ENCODE data around the gene PACSIN1. TPM values are rescaled to one million over a fixed set of nuclear protein-coding genes. Genes with fewer than 3 reads are reported as not detected.
A peak's percentile ranks its signal among the peaks of the same experiment; 100 is the strongest.

PACSIN1 gene
- total RNA-seq, 1 donor: not detected

- DNase-seq (ENCODE audit: low read depth): peak; percentile 31
- H3K4me3 ChIP-seq (ENCODE audit: low read depth, low read length): no peak overlapping the region
- no peak for TF ChIP-seq CTCF (IDR thresholded peaks at IDR 0.05; ENCODE audit: insufficient read depth, low read length)
Measured at GRCh38 chr6:34531580-34532201, 65.8 kb downstream of the PACSIN1 start.

- DNase-seq (ENCODE audit: low read depth): no peak
- H3K4me3 ChIP-seq (ENCODE audit: low read depth, low read length): no peak overlapping the region
- TF ChIP-seq CTCF (IDR thresholded peaks at IDR 0.05; ENCODE audit: insufficient read depth, low read length): no peak
Measured at GRCh38 chr6:34532230-34532629, 66.4 kb downstream of the PACSIN1 start.

GRCh38 chr6:34534146-34534545, 68.3 kb downstream of the PACSIN1 start:
- H3K4me3 ChIP-seq (ENCODE audit: low read depth, low read length): no peak overlapping the region
- DNase-seq (ENCODE audit: low read depth): no peak
- TF ChIP-seq CTCF (IDR thresholded peaks at IDR 0.05; ENCODE audit: insufficient read depth, low read length): no peak

- DNase-seq (ENCODE audit: low read depth): no peak
- TF ChIP-seq CTCF (IDR thresholded peaks at IDR 0.05; ENCODE audit: insufficient read depth, low read length): no peak
- H3K4me3 ChIP-seq (ENCODE audit: low read depth, low read length): no peak overlapping the region
Measured at GRCh38 chr6:34534656-34535055, 68.8 kb downstream of the PACSIN1 start.

GRCh38 chr6:34535199-34535598, 69.3 kb downstream of the PACSIN1 start:
- no peak for DNase-seq (ENCODE audit: low read depth)
- TF ChIP-seq CTCF (IDR thresholded peaks at IDR 0.05; ENCODE audit: insufficient read depth, low read length): no peak
- no peak overlapping the region for H3K4me3 ChIP-seq (ENCODE audit: low read depth, low read length)

GRCh38 chr6:34535646-34536045, 69.8 kb downstream of the PACSIN1 start:
- no peak for DNase-seq (ENCODE audit: low read depth)
- TF ChIP-seq CTCF (IDR thresholded peaks at IDR 0.05; ENCODE audit: insufficient read depth, low read length): no peak
- no peak overlapping the region for H3K4me3 ChIP-seq (ENCODE audit: low read depth, low read length)

All from fibroblast of the aortic adventitia (primary cell).